ENCODE data around the gene LCMT1.
"Not testable (repeated sequence)": the region's sequence is repeated elsewhere in the genome, so short reads cannot be mapped to it uniquely, and the experiment has no call there.

LCMT1 gene

DNA sequence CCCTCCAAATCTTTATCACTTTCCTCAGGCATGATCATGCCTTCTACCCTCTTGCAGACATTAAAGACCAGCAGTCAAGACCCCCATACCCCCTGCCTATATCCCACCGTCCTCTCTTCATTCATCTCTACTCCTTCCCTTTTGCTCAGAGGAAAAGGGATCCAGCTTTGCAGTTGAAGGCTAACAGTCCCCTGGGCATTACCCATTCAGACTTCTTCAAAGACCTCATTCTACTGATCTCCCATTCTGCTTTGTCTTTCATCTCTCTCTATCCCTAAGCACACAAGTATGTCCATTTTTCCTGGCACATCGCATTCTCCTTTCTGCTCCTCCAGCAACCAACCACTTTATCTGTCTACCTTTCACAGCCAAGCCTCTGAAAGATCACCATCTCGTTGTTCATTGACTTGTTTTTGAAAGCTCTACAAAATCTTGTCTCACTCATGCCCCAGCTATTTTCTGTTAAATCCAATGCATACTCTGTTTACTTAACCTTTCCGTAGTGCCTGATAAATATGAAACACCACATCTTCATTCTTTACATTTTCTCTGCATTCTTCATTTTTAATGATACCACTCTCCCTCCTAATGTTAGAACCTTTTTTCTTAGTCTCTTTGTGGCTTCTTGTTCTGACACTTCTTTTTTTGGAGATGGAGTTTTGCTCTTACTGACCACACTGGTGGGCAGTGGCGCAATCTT lies 14.1 kb upstream of the LCMT1 start:
- no peak for DNase-seq

DNA sequence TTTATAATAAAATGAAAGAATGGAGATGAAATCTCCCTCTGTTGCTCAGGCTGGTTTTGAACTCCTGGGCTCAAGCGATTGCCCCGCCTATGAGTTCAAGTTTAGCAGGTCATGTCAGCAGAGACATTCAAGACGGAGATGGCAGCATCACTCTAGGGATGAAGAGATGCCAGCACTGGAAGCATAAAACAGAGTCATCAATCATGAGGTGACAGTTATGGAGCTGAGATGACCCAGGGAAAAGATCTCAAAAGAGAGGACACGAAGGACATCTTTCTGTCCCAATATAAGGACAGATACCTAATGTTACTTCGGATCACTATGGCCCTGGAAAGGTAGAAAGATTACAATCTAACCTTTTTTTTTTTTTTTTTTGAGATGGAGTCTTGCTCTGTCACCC lies 11.0 kb upstream of the LCMT1 start:
- DNase-seq, result no peak

DNA sequence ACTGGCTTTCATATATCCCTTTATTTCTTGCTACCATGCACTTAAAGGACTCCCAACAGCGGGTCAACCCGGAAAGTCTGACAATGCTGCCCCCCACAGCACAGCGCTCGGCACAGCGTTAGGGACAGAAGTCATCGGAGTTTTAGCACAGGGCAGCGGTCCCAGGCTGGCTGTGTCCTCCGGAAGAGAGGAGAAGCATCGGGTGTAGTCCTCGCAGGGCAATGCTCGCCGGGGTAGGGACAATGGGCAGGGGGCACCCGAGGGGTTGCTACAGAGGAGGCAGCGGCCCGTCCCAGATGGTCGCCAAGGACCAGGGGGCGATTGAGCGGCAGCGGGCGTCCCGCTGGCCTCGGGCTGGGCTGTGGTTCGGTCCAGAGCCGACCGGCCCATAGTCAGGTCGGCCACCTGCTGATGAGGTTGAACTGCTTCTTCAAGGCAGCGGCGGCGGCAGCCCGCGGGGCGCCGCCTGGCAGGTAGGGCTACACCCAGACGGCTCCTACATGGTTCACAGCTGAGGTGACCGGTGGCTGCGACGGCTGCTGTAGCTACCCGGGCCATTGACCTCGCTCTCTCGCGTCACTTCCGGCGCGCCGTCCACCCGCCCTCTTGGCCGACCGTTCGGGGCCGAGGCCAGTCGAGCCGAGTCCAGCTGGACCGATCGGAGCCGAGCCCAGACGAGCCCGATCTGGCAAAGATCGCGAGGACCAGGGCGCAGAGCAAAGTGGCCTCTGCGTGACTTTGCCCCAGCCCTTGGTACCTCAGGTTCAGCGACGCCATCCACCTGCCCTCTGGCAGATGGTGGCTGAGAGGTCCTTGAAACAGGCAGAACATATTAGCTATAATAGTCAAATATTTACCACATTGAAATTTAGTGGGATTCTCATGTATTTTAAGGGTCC lies 4.7 kb upstream of the LCMT1 start:
- DNase-seq, result peak; percentile 95

DNA sequence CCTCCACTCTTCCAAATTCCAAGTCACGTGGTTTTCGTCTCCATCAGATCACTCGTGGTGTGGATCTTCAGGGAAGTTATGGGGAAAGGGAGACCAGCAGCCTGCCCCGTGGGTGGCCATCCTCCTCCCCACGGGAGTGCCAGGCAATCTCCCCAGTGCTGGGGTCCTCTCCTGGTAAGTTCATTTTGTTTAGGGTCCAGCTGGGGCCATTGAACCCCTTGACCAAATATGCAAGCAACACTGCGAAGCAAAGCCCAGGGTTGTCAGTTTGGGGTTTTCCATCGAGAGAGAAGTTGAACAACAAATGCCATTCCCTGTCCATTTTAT lies 4.1 kb upstream of the LCMT1 start:
- no peak for DNase-seq

DNA sequence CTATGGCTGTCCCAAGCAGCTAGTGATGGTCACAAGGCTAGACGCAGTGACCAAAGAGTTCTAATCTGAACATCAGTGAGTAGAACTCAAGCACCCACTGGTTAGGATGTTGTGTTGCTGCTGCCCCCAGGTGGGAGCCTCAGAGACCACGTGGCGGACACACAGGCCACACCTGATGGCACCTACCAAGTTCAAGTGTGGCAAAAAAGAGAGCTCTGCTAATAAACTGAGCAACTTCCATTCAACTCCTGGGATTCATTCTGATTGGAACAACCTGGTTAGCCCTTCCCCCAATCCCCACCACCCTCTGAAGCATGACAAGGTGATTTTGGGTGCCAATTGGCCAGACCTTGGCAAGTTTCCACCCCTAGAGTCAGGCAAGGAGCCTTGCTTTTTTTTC lies 3.5 kb upstream of the LCMT1 start:
- DNase-seq, result peak; percentile 67

DNA sequence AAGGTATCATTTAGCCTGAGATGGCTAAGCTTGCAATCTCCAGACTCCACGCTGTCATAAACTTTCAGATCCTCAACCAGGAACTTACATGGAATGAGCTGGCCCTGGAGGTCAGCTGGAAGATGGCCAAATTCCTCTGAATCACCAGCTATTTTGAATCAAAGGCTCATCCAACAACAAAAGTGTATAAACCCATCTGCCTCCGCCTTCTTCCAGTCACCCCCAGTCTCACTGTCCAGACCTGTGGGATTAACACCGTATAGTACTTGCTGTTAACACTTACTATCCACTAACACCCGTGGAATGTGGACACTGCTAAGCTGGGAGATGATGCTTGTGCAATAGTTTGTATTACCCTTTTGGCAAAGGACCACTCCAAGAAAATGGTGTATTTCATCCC lies 1.9 kb upstream of the LCMT1 start:
- peak; percentile 25 for DNase-seq

DNA sequence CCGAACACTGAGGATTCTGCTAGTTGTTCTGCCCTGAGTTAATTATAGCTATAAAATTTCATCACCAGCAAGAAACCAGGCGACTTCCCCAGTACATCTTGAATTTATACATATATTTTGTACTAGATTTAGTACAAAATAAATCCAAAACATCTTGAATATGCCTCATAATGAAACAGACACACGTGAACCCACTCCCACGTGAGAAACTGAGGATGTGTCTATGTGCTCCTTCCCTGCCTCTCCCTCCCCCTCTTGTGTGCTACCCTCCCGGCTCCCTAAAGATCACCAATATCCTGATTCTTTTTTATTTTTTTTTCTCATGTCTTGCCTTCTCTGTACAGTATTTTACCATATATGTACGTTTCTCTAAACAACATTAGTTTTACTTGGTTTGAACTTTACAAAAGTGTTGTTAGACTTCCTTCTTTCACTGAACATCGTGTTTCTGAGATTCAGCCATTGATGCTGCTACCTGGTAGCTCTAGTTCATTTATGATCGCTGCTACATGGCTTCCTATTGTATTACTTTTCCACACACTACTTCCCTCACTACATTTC lies 1.1 kb upstream of the LCMT1 start:
- DNase-seq, result peak; percentile 41

DNA sequence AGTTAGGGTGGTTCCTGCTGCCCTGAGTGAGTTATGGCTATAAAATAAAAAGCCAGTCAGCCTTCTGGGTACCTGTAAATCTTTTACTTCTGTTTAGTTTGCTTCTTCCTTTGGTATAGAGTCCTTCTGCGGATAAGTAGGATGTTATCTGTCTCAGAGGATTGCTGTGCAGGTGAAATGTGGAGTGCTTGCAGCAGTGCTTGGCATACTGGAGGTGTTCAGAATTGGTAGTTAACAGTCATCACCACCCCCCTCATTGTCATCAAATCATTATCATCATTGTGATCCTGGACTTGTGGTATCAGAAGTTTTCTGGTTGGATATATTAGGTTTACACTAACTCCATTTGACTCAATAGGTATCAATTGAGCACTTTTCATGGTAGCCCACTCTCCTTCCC lies 2.6 kb downstream of the LCMT1 start:
- DNase-seq, result no peak

DNA sequence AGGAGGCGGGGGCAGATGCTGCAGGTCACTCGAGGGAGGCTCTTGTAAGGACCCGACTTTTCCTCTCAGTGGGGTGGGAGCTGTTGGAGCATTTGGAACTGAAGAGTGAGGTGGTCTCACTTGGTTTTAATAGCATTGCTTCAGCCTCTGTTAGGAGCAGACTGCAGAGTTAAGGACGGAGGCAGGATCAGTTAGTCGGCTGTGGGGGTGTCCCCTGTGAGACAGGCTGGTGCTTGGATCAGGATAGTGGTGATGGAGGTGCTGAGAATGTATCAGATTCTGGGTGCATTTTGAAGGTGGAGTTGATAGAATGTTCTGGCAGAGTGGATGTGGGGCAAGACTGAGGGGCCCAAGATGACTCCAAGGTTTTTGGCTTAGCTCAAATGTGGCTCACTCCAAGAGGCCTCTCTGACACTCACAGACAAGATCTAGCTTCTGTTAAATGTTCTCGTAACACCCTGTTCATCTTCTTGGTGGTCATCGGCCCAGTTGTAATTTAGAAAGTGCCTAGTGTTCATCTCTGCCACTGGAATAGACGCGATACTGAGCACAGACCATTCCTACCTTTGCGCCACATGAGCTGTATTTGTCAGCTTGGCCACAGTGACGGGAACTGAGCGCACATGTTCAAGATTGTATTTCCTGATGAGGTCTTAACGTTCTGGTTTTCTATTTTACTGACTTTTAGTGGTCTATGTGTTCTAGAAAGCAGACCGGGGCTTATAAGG lies 7.5 kb downstream of the LCMT1 start:
- DNase-seq, result peak; percentile 14

DNA sequence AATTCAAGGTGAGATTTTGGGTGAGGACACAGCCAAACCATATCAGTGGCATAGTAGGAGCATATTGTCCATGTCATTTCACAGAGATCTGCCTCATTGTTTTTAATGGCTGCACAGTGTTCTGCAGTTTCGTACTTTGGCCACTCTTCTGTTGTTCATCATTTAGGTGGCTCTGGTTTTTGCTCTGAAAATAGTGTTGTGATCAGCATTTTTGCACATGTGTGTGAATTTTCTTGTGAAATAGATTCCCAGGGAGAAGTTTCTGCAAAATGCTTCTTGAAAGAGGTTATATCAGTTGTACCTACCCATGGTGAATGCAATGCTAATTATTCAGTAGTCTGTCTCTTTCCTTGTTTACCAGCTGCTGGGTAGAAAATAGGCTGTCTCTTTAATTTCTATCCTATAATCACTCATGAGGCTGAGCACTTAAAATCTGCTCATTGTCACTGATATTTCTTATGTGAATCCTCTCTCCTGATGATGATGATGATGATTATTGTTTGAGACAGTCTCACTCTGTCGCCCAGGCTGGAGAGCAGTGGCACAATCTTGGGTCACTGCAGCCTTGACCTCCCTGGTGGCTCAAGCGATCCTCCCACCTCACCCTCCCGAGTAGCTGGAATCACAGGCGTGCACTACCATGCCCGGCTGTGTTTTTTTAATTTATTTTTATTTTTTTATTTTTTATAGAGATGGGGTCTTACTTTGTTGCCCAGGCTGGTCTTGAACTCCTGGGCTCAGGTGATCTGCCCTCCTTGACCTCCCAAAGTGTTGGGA lies 10.5 kb downstream of the LCMT1 start:
- DNase-seq, result no peak

DNA sequence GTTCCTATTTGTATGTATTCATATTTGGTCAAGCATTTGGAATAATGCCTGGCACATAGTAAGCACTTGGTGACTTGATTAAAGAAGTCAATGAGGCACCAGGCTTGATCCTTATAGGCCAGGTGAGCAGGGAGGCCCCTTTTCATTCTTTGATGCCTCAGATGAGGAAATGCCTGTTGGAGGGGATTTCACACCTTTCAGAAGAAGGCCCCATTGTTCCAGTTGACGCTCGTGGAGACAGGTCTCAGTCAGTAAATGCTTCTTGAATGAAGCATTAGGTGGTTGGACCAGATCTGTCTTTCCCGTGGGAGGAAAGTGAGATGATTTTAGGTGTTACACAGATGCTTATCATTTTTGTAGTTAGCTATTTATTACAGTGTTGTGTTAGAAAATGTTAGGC lies 13.0 kb downstream of the LCMT1 start:
- DNase-seq, result no peak

DNA sequence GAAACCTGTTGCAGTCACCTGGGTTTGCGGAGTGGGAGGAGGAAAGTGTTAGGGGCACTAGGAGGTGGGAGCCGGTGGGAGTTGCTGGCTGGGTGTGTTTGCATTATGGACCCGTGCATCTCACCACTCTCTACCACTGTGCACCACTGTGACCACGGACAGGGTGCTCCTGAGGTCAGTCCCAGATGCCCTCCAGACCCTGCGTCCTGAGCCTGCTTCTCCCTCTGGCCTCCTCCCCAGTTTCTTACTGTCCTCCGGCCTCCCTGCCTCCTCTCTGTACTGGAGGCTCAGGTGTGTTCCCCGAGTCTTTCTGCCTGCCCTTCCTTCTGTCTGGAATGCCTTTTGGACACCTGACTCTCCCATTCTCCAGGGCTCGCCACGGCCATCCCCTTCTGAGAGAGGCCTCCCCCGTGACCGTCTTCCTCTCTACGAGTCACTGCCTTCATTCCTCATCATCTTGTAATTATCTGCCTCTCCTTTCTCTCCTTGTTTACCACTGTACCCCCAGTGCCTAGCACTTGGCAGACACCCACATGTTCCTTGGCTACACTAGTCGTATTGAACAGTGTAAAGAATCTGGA lies 14.6 kb downstream of the LCMT1 start:
- DNase-seq, result not testable (repeated sequence)

DNA sequence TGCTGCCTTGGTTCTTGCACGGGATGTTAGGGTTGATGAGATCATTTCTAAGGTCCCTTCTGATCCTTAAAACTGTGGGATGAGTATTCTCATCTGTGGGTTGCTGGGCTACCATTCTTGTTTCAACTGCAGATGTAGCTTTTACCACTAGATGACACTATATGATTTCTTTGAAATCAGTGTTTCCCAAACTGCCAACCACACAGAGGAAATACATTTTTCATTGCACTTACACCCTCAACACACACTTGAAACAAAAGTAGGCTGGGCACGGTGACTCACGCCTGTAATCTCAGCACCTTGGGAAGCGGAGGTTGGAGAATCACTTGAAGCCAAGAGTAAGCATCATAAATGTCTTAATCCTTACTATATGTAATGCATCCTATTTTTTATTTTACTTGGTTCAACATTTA lies 15.3 kb downstream of the LCMT1 start:
- peak; percentile 76 for DNase-seq

DNA sequence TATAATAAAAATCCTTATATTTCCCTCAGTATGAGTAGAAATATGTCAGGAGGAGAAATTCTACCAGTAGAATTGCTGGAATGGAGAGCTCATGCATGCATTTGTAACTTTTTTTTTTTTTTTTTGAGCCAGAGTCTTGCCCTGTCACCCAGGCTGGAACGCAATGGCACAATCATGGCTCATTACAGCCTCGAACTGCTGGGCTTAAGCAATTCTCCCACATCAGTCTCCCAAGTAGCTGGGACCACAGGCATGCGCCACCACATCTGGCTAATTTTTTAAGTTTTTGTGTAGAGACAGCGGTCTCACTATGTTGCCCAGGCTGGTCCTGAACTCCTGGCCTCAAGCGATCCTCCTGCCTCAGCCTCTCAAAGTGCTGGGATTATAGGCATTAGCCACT lies 21.2 kb downstream of the LCMT1 start:
- not testable (repeated sequence) for DNase-seq

DNA sequence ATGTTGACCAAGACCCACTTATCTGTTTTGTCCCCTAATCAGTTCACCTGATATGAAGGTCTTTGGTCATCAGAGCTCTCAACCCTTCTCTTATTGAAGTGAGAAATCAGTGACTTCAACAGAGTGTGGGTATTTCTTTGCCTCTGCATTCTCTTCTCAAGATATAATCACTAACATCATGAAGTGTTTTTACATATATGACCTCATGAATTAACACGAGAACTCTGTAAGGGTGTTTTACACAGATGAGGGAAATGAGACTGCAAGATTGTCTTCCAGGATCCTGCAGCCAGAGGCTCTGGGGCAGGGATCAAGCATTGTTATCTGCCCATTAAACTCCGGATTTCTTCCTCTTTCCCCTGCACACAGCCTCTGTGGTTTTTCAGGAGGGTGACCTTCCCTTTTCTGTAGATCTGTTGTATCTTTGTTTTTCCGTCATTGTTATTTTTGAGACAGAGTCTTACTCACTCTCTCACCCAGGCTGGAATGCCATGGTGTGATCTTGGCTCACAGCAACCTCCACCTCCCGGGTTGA lies 22.7 kb downstream of the LCMT1 start:
- DNase-seq, result peak; percentile 75

DNA sequence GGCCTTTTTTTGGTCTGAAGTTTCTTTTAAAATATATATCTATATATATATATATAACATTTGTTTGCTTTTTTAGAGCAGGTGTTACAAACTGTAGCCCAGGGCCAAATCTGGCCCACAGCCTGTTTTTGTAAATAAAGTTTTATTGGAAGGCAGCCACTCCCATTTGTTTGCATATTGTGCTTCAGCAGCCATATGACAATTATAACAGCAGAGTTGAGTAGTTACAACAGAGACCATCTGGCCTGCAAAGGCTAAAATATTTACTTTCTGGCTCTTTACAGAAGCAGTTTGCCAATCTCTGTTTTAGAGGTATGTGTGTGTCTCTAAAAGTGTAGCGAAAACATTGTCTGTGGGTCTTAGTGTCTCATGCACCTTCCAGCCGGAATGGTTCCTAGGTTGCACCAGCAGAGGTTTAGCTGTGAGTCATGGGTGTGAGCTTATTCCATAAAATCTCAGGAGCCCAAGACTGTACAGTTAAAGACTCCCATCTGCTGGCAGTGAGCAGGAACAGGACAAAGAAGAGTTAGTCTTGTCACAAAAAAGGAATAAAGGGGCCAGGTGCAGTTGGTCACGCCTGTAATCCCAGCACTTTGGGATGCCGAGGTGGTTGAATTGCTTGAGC lies 23.8 kb downstream of the LCMT1 start:
- no peak for DNase-seq

DNA sequence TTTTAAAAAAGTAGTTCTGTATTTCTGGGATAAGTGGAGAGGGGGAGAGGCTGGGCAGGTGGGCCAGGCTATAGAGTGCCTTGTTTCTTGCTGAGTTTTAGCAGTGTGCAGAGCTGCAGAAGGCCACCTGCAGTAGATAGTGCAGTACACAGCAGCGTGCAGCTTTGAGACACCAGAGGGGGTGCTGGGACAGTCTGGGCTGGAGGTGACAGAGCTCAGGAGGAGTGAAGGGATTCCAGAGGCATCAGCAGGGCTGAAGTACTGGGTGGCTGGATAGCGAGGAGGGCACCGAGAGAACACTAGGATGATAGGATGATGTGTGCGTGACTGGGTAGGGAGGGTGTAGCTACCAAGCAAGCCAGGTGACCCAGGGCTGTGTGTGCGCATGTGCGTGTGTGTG lies 26.6 kb downstream of the LCMT1 start:
- DNase-seq, result no peak

DNA sequence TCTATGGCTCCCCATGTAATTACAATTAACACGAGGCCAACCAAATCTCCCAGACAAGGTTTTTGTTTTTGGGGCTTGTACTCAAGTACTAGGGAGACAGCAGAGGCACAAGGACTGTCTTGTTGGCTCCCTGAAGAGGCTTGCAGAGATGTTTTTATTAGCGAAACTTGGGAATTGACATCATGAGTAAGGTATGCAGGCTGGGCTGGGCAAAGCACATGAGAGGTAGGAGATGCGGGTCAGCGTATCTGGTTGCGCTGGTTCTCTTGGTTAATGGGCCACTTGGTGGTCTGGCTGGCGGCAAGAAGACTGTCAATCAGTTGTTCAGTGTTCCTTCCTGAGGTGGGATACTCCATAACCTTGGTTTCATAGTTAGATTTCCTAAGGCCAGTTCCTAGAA lies 28.9 kb downstream of the LCMT1 start:
- DNase-seq, result no peak

DNA sequence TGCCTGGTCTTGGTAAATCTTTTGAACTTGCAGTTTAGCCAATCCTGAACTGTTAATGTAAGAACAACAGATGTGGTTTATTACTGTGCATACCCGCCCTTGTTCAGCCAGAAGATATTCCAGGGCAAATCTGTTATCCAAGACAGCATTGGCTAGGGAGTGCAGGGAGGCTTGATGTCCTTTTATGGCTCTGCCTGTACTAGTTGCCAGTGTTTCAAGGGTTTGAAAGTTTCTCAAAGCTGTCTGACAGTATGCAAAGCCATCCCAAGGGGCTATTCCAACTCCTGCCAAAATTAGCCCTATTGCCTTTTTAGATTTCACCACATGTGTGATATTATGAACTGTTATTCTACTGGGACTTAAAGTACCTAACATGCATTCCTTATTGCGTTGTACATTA lies 30.1 kb downstream of the LCMT1 start:
- no peak for DNase-seq

DNA sequence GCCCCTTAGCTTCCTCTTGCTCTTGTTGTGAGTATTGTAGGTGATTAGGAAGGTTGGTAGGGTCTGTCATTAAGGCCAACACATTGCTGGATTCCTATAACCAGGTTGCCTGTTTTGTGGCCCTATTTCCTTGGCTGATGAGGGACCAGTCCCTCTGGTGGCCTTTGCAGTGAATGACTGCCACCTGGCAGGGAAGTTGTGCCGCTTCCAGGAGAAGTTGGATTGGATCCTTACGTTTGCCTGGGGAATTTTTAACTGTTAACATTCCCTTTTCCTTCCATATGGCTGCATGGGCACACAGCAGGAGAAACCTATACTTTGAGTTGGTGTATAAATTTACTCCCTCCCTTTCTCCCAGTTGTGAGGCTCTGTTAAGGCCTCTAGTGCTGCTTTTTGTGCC lies 32.4 kb downstream of the LCMT1 start:
- DNase-seq, result no peak

DNA sequence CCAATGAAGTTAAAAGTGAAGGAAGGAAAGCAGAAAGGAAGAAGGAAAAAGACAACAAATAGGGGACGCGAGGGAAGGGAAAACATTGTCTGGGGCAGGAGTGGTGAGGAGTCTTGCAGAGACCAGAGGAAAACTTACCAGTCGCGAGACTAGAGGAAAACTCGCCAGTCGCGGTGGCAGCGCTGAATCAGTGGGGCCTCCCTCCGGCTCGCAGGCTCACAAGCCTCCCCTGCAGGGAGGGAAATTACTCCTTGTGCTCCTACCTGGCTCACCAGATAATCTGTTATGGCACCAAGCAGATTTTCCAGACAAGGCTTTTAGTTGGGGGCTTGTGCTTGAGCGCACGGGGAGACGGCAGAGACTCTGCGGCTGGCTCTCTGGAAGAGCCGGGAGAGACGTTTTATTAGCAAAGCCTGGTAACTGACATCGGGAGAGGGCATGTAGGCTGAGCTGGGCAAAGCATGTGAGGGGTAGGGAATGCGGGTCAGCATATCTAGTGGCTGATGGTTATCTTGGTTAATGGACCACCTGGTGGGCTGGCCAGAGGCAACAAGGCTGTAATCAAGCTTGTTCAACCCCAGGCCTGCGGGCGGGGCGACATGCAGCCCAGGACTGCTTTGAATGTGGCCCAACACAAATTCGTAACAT lies 37.1 kb downstream of the LCMT1 start:
- no peak for DNase-seq

Data from hematopoietic multipotent progenitor cell treated with erythropoietin and hydrocortisone succinate and interleukin-3 and kit ligand, for 4 days (in vitro differentiated cells).